ENCODE results near the gene PISD. TPM values are rescaled to one million over a fixed set of nuclear protein-coding genes. Genes with fewer than 3 reads are reported as not detected.
"Not testable (repeated sequence)": the region's sequence is repeated elsewhere in the genome, so short reads cannot be mapped to it uniquely, and the experiment has no call there.

Gene PISD
- total RNA-seq = 29.3 and 56.2 TPM in 2 replicates
- polyA plus RNA-seq (2012) = 21.5 TPM

DNA sequence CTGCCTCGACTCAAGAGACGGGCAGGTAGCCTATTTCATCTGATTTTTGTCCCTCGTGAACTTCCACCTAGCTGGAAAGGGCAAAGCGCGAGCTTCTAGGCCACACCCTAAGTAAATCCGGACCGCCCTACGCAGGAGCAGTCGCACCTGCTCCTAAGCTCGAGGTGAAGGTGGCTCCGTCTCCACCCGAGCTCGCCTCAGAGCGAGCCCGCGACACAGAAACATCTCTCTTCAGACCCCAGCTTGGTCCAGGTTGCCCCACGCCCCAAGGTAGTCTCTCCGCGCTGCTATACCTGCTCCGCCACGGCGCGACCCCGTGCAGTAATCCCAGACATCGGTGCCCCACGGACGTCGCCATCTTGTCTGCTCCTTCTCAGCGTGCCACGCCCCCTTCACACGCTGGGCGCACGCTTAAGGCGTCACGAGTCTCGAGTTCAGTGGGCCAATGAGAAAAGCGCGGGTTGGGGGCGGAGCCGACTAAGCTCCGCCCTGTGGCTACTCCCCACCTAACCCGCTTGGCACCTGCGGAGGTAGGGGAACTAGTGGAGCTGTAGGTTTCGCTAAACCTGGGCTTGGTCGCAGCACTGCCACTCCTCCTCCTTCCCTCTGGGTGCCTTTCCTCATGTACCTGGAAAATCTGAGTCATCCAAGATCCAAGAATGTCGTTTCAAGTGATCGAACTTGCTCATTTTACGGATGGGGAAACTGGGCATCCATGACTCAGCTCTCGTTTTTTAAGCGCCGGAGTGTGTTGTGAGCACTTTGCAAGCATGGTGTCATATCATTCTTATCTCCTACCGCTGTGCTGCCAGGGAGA, at the start of gene PISD:
PISD (minus strand) TSS at position 365 of the 817 bp plus-strand sequence; CDS start at position 358, 7 bp downstream.
- DNase-seq (ENCODE audit: low read depth) = peak; percentile 97

DNA sequence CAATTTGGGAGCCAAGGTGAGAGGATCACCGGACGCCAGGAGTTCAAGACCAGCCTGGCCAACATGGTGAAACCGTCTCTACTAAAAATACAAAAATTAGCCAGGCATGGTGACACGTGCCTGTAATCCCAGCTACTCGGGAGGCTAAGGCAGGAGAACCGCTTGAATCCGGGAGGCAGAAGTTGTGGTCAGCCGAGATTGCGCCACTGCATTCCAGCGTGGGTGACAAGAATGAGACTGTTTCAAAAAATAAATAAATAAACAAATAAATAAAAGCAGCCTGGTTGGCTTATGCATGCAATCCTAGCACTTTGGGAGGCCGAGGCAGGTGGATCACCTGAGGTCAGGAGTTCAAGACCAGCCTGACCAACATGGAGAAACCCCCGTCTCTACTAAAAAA, 49.2 kb upstream of the PISD start:
- DNase-seq (ENCODE audit: low read depth) = not testable (repeated sequence)

DNA sequence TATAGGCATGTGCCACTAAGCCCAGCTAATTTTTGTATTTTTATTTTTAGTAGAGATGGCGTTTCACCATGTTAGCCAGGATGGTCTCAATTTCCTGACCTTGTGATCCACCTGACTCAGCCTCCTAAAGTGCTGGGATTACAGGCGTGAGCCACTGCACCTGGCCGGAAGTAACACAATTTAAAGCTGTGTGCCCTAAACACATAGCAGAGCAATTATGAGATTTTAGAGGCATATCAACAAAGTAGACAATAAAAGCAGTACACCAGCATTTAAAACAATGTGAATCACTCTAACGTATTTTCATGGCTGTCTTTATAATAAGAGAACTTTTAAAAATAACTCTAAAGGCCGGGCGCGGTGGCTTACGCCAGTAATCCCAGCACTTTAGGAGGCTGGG, 45.5 kb upstream of the PISD start:
- no peak for DNase-seq (ENCODE audit: low read depth)

DNA sequence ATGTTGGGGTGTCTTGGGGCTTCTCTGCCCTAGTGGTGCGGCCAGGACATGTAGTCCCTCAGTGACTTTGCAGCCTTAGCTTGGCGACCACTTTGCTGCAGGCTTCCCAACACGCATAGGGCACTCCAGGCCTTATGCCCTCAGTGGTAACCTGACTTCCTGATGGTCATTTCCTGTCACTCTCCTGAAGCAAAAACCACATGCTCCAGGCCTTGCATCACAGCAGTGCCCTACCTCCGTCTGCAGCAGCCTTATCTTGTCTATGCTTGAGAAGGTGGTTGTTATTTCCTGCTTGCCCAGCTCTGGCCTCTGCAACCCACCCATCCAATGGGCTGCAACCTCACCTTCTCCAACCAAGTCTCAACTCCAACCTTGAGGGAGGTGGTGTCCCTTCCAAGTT, 33.4 kb upstream of the PISD start:
- no peak for DNase-seq (ENCODE audit: low read depth)

DNA sequence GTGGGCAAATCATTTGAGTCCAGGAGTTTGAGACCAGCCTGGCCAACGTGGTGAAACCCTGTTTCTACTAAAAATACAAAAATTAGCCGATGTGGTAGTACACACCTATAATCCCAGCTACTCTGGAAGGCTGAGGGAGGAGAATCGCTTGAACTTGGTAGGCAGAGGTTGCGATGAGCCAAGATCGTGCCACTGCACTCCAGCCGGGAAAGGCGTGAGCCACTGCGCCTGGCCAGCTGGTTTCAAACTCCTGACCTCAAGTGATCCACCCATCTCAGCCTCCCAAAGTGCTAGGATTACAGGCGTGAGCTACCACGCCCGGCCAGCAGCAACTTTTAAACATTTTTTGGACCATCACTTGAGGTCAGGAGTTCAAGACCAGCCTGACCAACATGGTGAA, 32.0 kb upstream of the PISD start:
- DNase-seq (ENCODE audit: low read depth) = not testable (repeated sequence)

DNA sequence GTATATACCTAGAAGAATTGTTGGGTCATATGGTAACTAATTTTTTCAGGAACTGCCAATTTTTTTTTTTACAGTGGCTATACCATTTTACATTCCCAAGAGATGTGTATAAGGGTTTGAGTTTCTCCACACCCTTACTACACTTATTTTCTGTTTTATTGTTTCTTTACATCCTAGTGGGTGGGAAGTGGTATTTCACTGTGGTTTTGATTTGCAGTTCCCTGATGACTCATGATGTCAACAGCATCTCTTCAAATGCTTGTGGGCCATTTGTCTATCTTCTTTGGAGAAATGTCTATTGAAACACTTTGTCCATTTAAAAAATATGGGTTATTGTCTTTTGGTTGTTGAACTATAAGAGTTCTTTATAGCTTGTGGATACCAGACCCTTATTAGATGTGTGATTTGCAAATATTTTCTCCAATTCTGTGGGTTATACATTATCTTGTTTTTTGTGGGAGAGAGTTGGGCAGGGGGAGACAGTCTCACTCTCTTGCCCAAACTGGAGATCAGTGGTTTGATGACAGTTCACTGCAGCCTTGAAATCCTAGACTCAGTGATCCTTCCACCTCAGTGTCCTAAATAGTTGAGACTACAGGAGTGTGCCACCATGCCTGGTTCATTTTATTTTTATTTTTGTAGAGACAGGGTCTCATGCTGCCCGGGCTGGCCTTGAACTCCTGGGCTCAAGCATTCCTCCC, 30.3 kb upstream of the PISD start:
- DNase-seq (ENCODE audit: low read depth) = no peak

DNA sequence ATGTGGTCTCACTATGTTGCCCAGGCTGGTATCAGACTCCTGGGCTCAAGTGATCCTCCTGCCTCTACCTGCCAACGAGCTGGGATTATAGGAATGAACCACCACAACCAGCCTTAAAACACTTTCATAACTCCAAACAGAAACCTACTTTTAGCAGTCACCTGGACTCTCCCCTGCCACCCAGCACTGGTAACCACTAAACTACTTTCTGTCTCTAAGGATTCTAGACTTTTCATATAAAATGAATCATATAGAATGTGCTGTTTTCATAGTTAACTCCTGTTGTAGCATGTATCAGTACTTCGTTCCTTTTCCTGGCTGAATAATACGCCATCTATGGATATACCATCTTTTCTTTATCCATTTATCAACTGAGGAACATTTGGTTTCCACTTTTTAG, 29.4 kb upstream of the PISD start:
- no peak for DNase-seq (ENCODE audit: low read depth)

DNA sequence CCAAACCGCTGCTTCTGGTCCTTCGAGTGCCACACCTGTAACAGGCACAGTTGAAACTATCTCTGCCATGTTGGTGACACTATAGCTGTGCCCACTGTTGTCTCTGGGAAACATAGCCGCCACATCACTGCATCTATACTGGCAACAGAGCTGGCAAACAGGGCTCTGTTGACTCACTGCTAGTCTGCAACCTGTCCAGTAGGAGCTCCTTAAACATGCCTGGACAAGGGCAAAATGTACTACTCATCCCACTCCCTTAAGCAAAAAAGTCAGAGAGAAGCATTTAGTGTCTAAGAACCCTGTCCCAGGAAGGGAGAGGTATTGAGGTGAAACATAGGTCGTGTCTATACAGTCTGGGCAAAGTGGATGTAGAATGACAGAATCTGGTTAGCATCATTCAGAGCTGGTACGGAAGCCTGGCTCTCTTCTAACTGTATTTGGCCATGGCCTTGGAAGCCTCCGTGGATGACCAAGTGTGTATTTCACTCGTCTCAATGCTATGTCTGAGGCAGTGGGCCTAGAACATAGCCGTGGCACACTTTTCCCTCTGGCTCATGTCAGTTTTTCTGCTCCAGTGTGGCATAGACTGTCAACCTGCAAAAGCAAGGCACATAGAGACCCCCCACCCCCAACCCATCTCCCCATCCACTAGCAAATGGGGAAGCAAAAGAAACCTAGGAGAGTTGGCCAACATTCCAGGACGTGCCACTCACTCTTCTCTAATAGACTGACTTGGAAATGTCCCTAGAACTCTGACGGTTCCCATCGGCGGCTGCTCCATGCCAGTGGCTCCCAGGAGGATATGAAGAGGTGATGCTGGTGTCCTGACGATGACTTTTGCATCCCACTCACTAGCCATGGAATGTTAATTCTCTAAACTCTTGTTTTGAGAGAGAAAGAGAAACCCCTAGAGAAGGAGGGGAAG, 21.4 kb upstream of the PISD start:
- peak; percentile 25 for DNase-seq (ENCODE audit: low read depth)

GRCh38 chr22:31682751-31683150, 20.7 kb upstream of the PISD start:
- peak; percentile 3 for DNase-seq (ENCODE audit: low read depth)

DNA sequence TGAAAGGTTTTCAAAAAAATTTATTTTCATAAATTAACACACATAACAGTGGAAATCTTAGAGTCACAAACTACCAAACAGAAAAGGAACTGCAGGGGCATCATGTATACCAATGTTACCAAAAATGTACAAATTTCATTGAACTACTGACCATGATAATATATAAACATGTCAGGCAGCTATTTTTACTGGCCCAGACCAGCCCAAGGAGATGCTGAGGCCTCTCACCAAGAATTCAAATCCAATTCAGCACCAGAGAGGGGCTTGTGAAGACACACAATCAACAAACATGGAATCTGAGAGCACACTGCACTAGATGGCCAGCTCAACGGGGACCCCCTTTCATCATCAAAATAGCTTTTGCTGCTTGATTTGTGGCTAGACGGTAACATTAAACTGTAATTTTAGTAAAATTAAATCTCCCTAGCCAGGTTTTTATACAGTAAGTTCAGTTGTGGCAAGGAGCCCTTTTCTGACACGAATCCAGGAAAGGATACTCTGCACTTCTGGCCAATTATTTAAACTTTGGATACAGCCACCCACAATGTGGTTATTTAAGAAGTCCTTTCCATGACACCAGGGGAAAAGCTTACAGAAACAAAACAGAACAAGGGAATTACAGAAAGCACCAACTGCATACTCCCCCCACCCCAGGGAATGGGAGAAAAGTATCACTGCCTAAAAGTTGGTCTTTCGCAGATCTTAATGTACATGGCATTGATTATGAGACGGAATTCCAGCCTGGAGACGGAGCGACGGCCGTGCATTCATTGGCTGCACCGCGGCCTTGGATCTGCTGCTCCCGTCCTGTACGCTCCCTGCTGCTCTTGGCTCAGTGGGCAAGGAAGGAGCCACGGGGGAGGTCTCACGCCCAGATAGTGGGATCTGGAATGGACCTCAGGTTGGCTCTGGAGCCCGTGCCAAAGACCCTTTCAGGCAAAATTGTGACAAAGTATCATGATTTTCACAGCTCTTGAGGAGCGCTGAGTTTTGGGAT, 19.6 kb upstream of the PISD start:
- DNase-seq (ENCODE audit: low read depth) = peak; percentile 56

DNA sequence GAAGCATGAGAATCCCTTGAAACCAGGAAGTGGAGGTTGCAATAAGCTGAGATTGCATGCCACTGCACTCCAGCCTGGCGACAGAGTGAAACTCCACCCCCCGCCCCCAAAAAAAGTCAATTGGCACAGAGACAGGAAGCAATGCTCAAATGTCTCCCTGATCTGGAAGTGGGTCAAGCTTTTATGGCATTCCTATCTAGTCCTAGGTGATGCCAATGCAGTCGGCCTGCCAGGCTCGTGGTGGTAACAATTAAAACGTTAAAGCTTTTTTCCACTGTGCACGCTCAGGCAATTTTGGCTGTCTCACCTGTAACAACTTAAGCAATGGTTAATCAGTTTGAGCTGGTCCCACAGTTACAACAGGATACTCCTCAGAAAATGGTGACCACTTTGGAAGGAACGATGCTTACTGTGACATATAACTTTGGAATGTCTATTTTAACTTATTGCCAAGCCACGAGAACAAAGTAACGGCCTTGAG, 18.9 kb upstream of the PISD start:
- peak; percentile 41 for DNase-seq (ENCODE audit: low read depth)

DNA sequence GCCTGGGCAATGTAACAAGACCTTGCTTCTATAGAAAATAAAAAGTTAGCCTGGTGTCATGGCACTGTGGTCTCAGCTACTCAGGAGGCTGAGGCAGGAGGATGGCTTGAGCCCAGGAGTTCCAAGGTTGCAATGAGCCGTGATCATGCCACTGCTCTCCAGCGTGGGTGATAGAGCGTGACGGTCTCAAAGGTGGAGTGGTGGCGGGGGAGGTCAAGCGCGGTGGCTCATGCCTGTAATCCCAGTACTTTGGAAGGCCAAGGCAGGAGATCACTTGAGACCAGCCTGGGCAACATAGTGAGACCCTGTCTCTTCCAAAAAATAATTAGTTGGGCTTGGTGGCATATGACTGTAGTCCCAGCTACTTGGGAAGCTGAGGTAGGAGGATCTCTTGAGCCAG, 16.7 kb upstream of the PISD start:
- DNase-seq (ENCODE audit: low read depth) = no peak

GRCh38 chr22:31676700-31677099, 14.7 kb upstream of the PISD start:
- peak; percentile 47 for DNase-seq (ENCODE audit: low read depth)

DNA sequence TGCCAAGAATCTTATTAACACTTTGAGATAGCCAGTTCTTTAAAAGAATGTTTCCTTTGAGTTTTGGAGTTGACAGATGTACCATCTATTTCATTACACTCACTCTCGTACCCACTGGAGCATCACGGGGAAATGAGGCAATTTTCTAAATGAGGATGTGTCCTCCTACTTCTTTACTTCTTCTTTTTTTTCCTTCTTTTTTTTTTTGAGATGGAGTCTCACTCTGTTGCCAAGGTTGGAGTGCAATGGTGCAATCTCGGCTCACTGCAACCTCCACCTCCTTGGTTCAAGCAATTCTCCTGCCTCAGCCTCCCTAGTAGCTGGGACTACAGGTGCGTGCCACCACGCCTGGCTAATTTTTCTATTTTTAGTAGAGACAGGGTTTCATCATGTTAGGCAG, 12.2 kb upstream of the PISD start:
- DNase-seq (ENCODE audit: low read depth) = not testable (repeated sequence)

GRCh38 chr22:31668849-31669248, 6.8 kb upstream of the PISD start:
- not testable (repeated sequence) for DNase-seq (ENCODE audit: low read depth)

GRCh38 chr22:31662668-31663037, 638 bp upstream of the PISD start:
- no peak for DNase-seq (ENCODE audit: low read depth)

DNA sequence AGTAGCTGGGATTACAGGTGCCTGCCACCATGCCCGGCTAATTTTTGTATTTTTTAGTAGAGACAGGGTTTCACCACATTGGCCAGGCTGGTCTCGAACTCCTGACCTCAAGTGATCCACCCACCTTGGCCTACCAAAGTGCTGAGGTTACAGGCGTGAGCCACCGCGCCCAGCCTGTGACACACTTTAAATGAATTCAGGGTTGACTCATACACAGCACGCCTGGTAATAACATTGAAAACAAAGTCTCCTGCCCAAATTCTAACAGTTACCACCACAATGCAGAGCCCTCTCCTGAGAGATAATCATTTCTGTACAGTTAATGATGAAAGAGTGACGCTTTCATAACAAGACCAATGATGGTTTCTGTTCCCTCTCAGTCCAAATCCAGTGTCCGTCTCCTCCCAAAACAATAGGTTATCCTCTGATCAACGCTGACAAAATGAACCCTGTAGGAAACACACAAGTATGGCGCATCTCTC, 1.1 kb downstream of the PISD start:
- DNase-seq (ENCODE audit: low read depth) = peak; percentile 58

DNA sequence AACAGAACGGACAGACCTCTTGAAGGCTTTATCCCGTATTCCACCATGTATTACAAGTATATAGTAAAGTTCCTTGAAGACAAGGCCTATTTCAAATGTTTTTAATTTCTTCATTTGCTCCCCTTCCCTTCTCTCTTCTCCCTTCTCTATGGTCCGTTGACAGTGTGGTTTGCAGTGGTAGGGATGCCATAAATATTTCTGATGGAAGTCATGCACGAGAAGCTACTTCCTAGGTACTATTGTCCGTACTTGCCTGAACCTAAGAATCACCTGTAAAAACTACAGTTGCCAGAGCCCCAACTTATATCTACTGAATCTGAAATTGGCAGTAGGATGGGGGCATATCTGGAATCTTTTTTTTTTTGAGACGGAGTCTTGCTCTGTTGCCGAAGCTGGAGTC, 2.8 kb downstream of the PISD start:
- no peak for DNase-seq (ENCODE audit: low read depth)

DNA sequence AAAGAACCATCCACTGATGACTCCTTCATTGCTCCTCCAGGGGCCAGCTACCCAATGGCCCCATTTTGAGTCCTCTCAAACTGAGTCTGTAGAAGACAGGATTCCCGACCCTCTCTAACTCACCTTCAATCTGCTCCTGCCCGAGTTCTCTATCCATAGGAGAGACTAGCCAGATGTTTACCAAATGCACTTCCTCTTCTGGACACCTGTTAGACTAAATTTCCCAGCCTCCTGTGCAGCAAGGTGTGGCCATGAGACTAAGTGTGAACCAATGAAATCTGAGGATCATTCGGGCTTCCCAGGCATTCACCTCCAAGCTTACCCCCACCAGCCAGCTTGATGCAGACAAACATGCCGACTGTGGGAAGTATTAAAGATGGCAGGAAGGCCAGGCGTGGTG, 7.6 kb downstream of the PISD start:
- DNase-seq (ENCODE audit: low read depth) = no peak

- no peak for DNase-seq (ENCODE audit: low read depth)
Measured at GRCh38 chr22:31653944-31654343, 8.1 kb downstream of the PISD start.
